ENCODE results near the gene CALN1. TPM values are rescaled to one million over a fixed set of nuclear protein-coding genes. Genes with fewer than 3 reads are reported as not detected.
"Not testable (repeated sequence)": the region's sequence is repeated elsewhere in the genome, so short reads cannot be mapped to it uniquely, and the experiment has no call there.

CALN1 gene
- total RNA-seq, 1 donor from 2014 or later = 0.45 TPM

DNA sequence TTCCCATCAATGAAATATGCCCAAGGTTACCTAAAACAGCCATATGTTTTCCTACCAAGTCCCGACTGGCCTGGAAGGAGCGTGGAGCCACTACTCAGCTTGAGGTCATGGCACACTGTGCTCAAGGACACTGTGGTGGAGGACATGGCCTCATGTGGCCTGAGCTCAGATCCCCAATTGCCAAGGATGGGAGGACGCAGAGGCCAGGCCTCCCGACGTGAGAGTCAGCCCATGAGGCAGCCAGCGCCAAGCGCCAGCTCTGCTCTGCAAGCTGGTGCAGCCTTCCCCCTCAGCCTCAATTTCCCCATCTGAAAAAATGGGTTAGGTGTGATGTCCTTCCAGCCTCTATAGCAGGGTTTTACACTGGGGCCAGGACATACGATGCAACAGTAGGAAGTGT, 302.6 kb downstream of the CALN1 start:
- DNase-seq (ENCODE audit: low spot score) (no peak), ATAC-seq (no peak)

DNA sequence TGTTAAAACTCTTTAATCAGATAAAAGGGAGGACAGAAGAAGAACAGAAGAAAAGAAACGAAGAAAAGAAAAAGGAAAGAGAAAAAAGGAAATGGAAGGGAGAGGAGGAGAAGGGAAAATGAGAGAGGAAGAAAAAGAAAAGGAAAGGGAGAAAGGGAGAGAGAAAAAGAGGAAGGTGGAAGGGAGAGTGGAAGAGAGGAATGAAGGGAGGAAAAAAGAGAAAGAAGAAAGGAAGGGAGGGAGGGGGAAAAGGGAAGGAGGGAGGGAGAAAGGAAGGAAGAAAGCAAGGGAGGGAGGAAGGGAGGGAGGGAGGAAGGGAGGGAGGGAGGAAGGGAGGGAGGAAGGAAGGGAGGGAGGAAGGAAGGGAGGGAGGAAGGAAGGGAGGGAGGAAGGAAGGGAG, 305.7 kb downstream of the CALN1 start:
- no peak for ATAC-seq

DNA sequence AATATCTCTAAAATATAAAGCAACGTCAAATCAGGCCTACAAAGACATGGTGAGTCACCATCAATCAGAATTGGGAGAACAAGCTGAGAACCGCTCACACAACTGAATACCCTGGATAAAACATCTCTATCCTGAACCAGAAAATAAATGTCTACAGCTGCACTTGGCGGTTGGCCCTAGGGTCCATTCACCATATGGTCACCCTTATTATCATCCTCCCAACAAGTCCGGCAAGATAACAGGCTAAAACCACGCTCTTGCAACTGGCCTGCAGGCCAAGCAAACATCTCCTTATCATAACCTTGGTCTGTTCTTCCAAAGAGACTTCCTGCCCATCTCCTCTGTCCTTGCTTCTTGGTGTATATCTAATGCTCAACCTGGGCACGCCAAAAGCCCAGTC, 310.7 kb downstream of the CALN1 start:
- no peak for DNase-seq (ENCODE audit: low spot score)
- no peak for ATAC-seq

More for the DNA sequence above, 305.7 kb downstream of the CALN1 start:
- no peak for DNase-seq (ENCODE audit: low spot score)

DNA sequence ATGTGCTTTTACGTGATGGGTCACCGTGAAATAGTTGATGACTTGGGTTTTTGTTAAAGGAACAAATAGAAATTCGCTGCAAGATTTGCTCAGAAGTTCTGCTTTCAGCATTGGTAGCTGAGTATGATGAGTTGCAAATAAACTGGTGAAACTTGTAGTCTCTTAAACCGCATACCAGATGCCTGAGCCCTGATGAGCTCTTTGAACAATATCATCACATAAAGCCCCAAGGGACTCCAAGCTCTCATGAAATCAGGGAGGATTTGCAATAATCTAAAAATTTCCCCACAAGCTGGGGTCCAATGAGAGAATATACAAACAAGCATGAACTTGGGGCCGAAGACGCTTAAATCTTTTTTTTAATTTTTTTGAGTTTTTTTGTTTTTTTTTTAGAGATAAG, 312.4 kb downstream of the CALN1 start:
- ATAC-seq = no peak
- DNase-seq (ENCODE audit: low spot score) = no peak

DNA sequence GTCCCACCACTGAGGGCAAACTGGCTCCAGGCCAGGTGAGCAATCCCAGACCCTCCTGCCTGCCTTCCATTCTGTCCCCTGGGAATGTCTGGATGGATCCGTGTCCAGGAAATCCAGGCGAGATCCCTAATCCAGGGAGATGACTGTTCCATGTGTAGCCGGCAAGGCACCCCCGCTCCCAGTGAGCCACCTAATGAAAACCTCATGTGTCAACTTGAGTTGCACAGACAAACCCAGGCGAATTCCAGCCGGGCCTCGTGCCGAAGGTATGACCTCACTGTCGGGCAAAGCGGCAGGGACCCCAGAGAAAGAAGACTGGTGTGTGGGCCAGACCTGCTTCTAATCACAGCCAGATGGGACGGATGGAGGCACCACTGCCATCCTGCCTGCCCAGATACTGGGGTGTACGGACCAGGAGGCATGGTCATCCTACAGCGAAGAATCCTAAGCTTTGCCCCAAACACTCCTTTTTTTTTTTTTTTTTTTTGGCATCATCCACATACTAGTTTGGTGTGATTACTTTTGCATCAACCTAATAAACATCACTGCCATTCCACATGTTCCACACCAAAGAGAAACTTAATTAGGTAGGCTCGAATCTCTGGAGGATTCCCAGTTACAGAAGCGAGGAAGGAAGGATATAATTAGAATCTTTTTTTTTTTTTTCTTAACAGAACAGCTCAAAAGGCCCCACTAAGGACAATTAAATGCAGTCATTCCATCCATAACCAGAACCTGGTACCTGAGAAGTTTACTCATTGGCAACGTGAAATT, 313.1 kb downstream of the CALN1 start:
- DNase-seq (ENCODE audit: low spot score) = no peak
- ATAC-seq = no peak

DNA sequence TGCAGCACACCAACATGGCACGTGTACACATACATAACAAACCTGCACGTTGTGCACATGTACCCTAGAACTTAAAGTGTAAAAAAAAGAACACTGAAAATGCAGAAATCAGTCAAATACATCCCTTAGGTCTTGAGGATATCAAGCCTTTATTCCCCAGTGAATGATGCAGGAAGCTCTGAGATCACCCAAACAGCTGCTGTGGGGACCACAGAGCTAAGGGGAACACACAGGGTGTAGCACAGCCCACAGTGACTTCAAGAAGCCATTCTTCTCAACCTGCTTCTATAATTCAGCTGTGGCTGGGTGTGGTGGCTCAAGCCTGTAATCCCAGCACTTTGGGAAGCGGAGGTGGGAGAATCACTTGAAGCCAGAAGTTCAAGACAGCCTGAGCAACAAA, 314.9 kb downstream of the CALN1 start:
- DNase-seq (ENCODE audit: low spot score) (no peak), ATAC-seq (no peak)

DNA sequence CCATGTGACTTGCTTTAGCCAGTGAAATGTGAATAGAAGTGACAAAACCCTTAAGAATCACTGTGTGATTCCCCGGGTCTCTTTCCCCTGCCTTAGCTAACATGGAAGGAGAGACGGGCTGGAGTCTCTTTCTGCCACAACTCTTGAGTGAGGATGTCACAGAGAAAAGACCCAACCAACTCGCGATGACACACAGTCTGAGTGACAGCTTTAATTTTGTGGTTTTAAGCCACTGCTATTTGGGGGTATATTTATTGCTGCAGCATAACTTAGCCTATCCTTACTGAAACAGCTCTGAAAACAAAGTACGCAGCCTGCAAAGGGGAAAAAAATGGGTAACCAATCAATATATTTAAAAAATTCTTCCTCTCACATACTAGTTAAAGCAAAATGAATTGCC, 319.4 kb downstream of the CALN1 start:
- ATAC-seq (no peak), DNase-seq (ENCODE audit: low spot score) (no peak)

DNA sequence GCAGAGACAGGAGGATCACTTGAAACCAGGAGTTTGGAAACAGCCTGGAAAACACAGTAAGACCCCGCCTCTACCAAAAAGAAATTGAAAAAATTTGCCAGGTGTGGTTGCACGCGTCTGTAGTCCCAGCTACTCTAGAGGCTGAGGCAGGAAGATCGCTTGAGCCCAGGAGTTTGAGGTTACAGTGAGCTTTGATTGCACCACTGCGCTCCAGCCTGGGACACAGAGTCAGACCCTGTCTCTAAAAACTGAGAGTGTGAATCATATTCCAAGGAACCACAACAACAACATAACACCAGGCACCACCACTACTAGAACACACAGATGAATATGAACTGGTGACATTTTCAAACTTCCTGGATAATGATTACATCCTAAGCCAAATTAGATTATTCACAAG, 324.2 kb downstream of the CALN1 start:
- no peak for ATAC-seq
- no peak for DNase-seq (ENCODE audit: low spot score)

DNA sequence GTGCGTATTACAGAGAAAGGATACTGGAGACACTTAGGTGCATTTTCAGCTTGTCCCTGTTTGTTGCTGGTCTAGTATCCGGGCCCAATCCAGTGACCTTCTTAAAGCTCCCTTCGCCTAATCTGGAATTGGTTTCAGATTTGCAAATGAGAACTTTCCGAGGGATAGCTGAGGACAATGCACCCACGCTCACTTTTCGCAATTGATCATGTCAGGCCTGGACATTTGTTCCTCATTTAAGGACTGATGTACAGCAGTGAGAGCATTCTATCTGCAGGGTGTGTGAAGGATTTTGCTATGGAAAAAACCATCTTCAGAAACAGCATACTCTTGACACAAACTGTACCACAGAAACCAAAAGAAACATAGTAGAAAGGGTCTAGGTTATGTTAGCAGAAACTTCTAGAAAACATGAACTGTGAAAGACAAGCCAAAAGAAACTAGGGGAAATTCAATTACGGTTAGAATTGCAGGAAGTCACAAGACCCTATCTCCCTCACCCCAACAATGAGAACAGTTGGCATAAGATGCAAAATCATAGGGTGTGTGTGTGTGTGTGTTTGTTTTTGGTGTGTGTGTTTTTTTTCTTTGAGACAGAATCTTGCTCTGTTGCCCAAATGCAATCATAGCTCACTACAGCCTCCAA, 331.1 kb downstream of the CALN1 start:
- ATAC-seq = no peak

DNA sequence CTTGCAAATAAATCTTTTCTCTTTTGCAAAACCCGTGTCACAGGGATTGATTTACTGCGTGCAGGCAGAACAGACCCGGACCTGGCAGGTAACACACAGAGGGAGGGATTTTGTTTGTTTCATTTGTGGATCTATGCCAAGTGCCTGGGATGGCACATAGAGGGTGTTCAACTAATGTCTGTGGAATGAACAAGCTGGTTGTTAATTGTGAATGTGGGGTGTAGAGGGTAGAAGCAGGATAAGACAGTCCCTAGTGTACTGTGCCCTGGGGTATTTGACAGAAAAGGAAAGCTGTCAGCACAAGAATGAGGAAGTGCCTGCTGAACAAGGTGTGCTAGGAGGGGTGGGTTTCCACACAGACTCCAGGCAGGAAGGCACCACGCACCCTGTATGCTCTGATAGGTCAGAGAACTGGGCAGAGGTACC, 331.8 kb downstream of the CALN1 start:
- ATAC-seq (no peak), DNase-seq (ENCODE audit: low spot score) (no peak)

More for the DNA sequence above, 331.1 kb downstream of the CALN1 start:
- DNase-seq (ENCODE audit: low spot score) = no peak

DNA sequence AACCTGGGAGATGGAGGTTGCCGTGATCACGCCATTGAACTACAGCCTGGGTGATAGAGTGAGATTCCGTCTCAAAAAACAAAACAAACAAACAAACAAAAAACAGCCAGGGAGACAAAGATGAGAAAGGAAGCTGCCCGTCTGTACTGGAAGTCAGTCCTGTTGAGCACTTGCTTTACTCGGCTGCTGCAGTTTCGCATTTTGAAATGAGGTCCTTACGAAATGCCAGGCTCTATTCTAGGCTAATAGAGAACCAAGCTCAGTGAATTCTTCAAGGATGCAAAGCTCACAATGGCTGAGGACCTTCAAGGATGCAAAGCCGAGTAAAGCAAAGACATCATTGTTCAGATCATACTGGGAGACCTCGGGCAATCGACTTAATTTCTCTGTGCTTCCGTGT, 333.3 kb downstream of the CALN1 start:
- no peak for DNase-seq (ENCODE audit: low spot score)
- no peak for ATAC-seq

DNA sequence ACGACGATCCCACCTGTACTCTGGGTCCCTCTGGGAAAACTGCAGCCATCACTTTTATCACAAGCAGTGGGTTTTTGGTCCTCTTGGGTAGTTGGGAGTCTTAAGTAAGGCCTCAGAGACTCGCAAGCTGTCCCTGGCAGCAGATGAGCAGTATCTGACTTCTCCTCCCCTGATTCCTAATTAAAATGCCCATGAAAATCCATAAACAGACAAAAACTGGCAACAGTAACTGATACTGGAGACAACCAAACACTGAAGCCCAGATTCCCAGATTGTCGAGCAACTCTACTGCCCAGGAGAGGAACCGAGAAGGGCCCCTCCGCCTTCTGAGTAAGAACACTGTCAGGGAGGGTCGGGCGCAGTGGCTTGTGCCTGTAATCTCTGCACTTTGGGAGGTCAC, 333.8 kb downstream of the CALN1 start:
- ATAC-seq (no peak), DNase-seq (ENCODE audit: low spot score) (no peak)

DNA sequence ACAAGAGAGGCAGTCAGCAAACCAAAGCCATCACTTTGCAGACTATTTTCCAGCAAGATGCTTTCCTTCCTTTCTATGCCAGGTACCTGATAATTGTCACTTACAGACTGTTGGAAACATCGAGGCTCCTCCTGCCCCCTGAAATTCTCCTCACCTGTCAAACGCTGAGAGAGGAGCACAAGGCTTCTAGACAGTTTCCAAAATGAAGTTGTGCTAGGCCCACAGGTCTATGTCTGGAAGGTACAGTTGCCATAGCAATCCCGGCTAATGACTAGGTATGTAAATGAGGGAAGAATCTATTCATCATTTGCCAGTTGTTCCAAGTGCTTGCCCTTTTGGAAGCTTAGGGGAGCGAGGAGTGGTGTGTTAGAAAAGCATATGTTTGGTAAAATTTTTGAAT, 334.4 kb downstream of the CALN1 start:
- no peak for DNase-seq (ENCODE audit: low spot score)
- no peak for ATAC-seq

DNA sequence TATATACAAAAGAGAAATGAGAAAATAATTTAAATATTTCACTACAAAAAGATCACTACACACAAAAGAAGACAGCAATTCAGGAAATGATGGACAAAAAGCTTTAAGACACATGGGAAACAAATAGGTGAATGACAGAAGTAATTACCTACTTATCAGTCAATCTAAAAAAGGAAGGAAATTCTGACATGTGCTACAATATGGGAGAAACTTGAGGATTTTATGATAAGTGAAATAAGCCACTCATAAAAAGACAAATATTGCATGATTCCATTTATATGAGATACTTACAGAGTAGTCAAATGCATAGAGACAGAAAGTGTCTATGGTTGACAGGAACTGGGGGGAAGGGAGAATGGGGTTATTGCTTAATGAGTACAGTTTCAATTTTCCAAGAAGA, 339.2 kb downstream of the CALN1 start:
- ATAC-seq (no peak), DNase-seq (ENCODE audit: low spot score) (no peak)

DNA sequence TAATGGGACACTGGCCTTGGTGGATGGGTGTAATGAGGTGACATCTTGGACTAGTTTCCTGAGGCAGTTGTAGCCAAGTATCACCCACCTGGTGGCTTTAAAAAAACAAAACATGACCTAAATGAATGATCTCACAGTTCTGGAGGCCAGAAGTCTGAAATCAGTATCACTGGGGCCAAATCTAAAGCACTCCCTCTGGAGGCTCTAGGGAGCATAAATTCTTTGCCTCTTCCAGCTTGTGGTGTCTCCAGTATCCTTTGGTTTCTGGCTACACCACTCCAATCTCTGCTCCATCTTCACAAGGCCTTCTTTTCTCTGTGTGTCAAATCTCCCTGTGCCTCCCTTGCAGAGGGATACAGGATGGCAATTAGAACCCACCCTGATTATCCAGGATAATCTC, 342.9 kb downstream of the CALN1 start:
- ATAC-seq = no peak

DNA sequence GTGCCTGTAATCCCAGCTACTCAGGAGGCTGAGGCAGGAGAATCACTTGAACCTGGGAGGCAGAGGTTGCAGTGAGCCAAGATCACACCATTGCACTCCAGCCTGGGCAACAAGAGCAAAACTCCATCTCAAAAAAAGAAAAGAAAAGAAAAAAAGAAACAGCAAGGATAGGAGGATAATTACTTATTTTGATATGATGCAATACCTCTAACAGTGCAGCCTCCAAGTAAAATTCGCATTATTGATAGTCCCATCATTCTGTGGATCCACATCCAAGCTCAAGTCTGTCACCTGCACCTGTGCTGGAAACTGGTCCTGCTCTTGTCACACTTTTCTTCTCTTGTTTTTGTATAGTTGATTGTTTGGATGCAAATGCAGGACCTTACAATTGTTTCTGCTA, 346.4 kb downstream of the CALN1 start:
- not testable (repeated sequence) for ATAC-seq

More for the DNA sequence above, 342.9 kb downstream of the CALN1 start:
- DNase-seq (ENCODE audit: low spot score) = no peak

DNA sequence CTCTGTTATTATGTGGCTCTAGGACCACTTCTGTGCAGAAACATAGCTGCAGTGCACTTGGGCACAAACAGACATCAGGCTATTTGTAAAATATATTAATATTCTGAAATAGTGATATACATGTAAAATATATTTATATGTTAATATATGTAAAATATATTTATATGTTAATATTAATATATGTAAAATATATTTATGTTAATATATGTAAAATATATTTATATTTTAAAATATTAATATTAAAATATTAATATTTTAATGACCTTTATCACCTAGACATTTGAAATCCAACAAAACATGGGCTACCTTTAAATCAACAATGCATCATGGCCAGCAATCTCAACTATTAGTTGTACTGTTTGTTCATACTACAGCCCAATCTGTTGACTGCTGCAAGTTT, 347.2 kb downstream of the CALN1 start:
- no peak for DNase-seq (ENCODE audit: low spot score)
- no peak for ATAC-seq

More for the DNA sequence above, 346.4 kb downstream of the CALN1 start:
- DNase-seq (ENCODE audit: low spot score) = not testable (repeated sequence)

DNA sequence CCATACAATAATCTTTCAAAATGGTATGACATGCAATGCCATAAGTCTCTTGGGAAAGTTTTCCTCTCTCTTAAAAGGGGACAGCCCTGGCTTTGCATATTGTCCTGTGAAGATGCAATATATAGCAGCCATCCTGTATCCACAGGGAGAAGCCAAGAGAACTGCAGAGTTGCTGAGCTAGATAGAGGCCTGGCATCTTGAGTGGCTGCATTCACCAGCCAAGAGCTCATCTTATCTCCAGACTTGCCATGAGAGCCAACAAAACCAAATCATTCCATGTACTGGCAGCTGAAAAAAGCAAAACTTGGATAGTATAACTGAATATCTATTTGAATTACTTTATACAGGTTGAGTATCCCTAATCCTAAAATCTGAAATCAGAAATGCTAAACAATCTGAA, 348.8 kb downstream of the CALN1 start:
- ATAC-seq = no peak

DNA sequence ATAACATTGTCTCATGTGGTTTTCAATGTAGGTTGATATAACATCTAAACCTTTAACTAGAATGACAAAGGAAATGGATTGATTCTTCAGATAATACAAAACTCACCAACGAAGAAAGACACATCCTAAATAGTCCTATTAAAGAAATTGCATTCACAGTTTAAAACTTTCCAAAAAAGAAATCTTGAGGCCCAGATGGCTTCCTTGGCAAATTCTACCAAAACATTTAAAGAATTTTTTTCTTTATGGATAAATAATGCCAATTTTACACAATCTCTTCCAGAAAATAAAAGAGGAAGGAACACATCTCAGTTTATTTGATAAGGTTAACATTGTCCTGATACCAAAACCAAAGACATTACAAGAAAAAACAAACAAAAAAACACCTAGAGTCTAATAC, 349.5 kb downstream of the CALN1 start:
- no peak for ATAC-seq
- no peak for DNase-seq (ENCODE audit: low spot score)

More for the DNA sequence above, 348.8 kb downstream of the CALN1 start:
- no peak for DNase-seq (ENCODE audit: low spot score)

DNA sequence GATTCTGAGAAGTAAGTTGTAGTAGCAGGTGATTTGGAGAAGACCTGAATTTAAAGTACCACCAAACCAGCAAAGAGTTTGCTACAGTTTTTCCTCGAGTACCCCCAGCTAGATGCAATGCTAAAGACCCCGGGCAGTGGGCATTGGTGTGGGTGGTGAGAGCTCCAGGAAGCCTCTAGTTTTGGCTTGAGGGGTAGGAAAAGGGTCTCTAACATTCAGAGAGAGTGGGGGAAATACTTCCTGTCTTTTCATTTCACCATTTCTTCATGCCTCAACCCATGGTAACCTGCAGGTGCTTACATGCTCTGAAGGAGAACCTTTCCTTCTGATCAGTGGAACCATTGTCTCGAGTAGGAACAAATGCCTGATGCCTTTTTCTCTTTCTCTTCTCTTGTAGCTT, 352.2 kb downstream of the CALN1 start:
- ATAC-seq = no peak

DNA sequence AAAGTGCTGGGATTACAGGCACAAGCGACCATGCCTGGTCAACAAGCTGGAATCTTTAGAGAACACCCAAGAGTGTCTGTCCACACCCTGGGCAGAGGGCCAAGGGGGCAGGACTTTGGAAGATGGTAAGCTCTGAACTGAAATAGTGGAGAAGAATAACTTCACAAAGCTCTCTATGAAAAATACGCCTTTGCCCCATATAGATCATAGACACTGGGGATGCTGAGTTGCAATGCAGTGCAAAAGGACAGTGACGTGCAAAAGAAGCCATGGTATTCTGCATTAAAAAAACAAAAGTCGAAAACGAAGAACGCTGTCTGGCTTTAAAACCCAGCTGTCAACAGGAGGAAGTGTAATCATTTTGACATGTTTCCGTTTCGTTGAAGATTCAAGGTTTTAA, 353.6 kb downstream of the CALN1 start:
- ATAC-seq = no peak
- no peak for DNase-seq (ENCODE audit: low spot score)

More for the DNA sequence above, 352.2 kb downstream of the CALN1 start:
- DNase-seq (ENCODE audit: low spot score) = no peak

DNA sequence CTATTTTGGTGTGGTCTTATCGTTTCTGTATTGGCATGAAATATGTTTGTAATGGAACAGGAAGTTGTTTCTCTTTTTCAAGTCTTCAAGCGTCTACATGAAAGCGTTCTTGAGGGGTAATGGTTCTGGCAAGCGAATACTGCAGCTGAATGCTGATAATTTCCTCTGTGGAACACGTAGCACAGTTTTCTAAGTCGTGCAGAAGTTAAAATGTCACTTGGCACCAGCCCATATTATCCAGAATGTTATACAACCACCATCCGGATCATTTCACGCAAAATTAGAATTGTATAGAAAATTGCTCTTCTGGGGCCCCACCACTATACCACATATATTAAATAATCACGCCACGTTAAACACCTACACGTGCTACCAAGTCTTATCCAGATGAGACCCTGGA, 354.3 kb downstream of the CALN1 start:
- ATAC-seq = no peak

DNA sequence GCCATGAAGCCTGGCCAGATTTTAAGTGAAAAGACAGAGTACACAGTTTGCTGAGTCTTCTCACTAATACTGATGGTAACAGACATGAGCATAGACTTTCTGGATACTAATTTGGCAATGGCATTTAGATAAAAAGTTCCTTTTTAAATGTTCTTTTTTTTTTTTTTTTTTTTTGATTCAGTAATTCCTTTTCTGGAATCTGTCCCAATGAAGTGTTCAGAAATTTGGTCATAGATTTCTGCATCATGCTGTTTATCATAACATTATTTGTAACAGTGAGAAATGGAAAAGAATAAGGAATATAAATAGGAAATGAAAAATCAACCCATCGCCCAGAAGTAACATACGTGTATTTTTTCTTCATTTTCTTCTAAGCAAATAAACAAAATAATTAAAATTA, 354.9 kb downstream of the CALN1 start:
- ATAC-seq (no peak), DNase-seq (ENCODE audit: low spot score) (no peak)

More for the DNA sequence above, 354.3 kb downstream of the CALN1 start:
- DNase-seq (ENCODE audit: low spot score) = no peak
